Measurements from ENCODE around the gene MOB3C.

DNA sequence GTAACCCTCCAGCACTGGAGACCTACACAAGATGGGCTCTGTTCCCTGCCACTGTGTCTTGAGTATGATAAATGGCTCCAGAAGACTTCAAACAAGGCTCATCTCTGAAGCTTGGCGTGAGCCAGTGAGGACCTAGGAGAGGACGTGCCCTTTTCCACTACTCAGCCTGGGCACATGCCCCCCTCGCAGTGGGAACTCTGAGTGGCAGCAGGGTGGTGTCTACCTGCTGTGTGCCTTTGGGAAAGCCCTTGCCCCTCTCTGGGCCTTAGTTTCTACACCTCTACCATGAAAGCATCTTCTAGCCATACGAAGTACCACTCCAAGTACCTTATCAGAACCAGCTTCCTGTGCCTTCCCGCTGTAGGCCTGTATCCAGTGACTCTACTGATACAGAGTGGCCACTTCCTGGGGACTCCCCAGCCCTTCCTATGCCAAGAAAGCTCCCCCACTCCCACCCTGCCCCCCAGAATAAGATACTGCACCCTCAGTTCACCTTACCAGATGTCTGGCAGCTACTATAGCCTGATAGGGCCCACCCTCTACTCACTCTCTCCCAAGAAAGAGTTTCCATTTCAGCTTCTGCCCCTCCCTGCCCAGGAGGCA, 3.1 kb upstream of the MOB3C start:
- TF ChIP-seq, protein P1, sequence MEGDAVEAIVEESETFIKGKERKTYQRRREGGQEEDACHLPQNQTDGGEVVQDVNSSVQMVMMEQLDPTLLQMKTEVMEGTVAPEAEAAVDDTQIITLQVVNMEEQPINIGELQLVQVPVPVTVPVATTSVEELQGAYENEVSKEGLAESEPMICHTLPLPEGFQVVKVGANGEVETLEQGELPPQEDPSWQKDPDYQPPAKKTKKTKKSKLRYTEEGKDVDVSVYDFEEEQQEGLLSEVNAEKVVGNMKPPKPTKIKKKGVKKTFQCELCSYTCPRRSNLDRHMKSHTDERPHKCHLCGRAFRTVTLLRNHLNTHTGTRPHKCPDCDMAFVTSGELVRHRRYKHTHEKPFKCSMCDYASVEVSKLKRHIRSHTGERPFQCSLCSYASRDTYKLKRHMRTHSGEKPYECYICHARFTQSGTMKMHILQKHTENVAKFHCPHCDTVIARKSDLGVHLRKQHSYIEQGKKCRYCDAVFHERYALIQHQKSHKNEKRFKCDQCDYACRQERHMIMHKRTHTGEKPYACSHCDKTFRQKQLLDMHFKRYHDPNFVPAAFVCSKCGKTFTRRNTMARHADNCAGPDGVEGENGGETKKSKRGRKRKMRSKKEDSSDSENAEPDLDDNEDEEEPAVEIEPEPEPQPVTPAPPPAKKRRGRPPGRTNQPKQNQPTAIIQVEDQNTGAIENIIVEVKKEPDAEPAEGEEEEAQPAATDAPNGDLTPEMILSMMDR (conservative IDR thresholded peaks at IDR 0.05 in 1 of 2, IDR thresholded peaks at IDR 0.05 in 1 of 2; ENCODE audit: low read depth in 1 of 2, low read length in 2 of 2) = no peak
- TF ChIP-seq EZH2 (IDR thresholded peaks at IDR 0.05; ENCODE audit: low read length, missing control alignments) = no peak

Data from fibroblast of lung (primary cell).